Measurements from ENCODE around the gene GJA4.

GRCh38 chr1:34750610-34751009, 42.2 kb upstream of the GJA4 start:
- no peak for TF ChIP-seq GATA3 (IDR thresholded peaks at IDR 0.05; ENCODE audit: low read depth, low read length)
- no peak for TF ChIP-seq GATA2 (IDR thresholded peaks at IDR 0.05; ENCODE audit: low read depth, low read length)

Measured in SH-SY5Y (cell line).